MM.1S (cell line): ENCODE measurements around the gene TOX3.

ENCODE experiments used
- DNase-seq: peaks from one replicate; pipeline ENCODE4 v3.0.0-alpha.2; 2015
- H2AFZ ChIP-seq: fragments of 300-600 bp; sonication (generic); 2 replicates; pipeline ENCODE4 v1.6.0; 2016; ENCODE audit warnings: antibody characterized with exemption, low read length
- H3F3A ChIP-seq: fragments of 300-600 bp; sonication (generic); 2 replicates; pipeline ENCODE4 v1.6.1; 2016; ENCODE audit warnings: mild to moderate bottlenecking, antibody characterized with exemption, low read length, moderate library complexity, mixed read lengths; ENCODE audit not compliant: insufficient read depth
- H3K27ac ChIP-seq: fragments of 300-600 bp; sonication (generic); 2 replicates; pipeline ENCODE4 v1.5.1; 2016; ENCODE audit warnings: mild to moderate bottlenecking, low read length
- H3K27me3 ChIP-seq: fragments of 300-600 bp; sonication (generic); replicated peaks from 2 replicates; pipeline ENCODE4 v1.6.0; 2016; ENCODE audit warnings: low read length; ENCODE audit not compliant: insufficient read depth
- H3K36me3 ChIP-seq: fragments of 300-600 bp; sonication (generic); replicated peaks from 2 replicates; pipeline ENCODE4 v1.6.1; 2016; ENCODE audit warnings: mild to moderate bottlenecking, low read length, mixed read lengths; ENCODE audit not compliant: insufficient read depth
- H3K4me1 ChIP-seq: fragments of 300-600 bp; sonication (generic); 2 replicates; pipeline ENCODE4 v1.6.1; 2016; ENCODE audit warnings: low read length, mixed read lengths
- H3K4me2 ChIP-seq: fragments of 300-600 bp; sonication (generic); 2 replicates; pipeline ENCODE4 v1.6.0; 2016; ENCODE audit warnings: low read depth, low read length
- H3K4me3 ChIP-seq: fragments of 300-600 bp; sonication (generic); 2 replicates; pipeline ENCODE4 v1.5.1; 2016; ENCODE audit warnings: low read length, mixed read lengths
- H3K79me2 ChIP-seq: fragments of 300-600 bp; sonication (generic); 2 replicates; pipeline ENCODE4 v1.6.1; 2016; ENCODE audit warnings: mixed run types, low read length, mixed read lengths
- H3K9ac ChIP-seq: fragments of 300-600 bp; sonication (generic); 2 replicates; pipeline ENCODE4 v1.6.1; 2016; ENCODE audit warnings: low read length, mixed read lengths
- H3K9me2 ChIP-seq: fragments of 300-600 bp; sonication (generic); replicated peaks from 2 replicates; pipeline ENCODE4 v1.6.1; 2016; ENCODE audit warnings: mild to moderate bottlenecking, low read length, mixed read lengths; ENCODE audit not compliant: insufficient read depth
- H3K9me3 ChIP-seq: fragments of 300-600 bp; sonication (generic); replicated peaks from 2 replicates; pipeline ENCODE4 v1.6.1; 2016; ENCODE audit warnings: mild to moderate bottlenecking, low read length, mixed read lengths; ENCODE audit not compliant: insufficient read depth
- H4K20me1 ChIP-seq: fragments of 300-600 bp; sonication (generic); 2 replicates; pipeline ENCODE4 v1.6.1; 2016; ENCODE audit warnings: mild to moderate bottlenecking, low read length, moderate library complexity, mixed read lengths; ENCODE audit not compliant: insufficient read depth
- CTCF ChIP-seq: fragments of 300-600 bp; sonication (generic); IDR thresholded peaks from 2 replicates; pipeline ENCODE4 v1.5.1; 2016; ENCODE audit warnings: antibody characterized with exemption, low read length, mixed read lengths
- EZH2 ChIP-seq: fragments of 300-600 bp; sonication (generic); optimal IDR thresholded peaks from 2 replicates; pipeline ENCODE3; 2017; ENCODE audit warnings: low read depth, mild to moderate bottlenecking, antibody characterized with exemption, low read length, mixed read lengths
- EZH2phosphoT487 ChIP-seq: fragments of 300-600 bp; sonication (generic); IDR thresholded peaks from 2 replicates; pipeline ENCODE4 v1.6.1; 2018; ENCODE audit warnings: antibody characterized with exemption, low read length

TOX3 gene

DNA sequence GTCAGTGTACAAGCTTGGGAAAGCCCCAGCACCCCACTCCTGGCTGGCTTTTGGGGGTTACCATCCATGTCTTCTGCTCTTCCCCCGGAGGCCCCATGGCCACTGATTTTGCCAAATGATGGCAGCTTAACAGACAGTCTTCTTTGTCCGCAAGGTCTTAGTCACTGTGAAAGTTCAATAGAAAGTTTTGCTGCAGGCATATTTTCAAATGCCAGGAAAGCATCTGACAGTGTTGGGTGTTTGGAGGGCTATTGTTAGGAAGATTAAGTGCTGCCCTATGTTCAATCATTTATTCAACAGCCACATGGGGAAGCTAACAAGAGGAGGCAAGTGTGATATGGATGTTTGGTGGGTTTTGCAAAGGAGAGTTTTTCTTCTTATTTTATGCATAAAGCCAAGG is 122.4 kb downstream of the TOX3 start:
- no peaks in the 10 kb centered on the region for H3K79me2 ChIP-seq

GRCh38 chr16:52422307-52422706 is 124.6 kb downstream of the TOX3 start:
- Histone ChIP-seq H3F3A (no peaks in the 10 kb centered on the region), H4K20me1 (no peaks in the 10 kb centered on the region), H3K36me3 (no peaks in the 10 kb centered on the region), H3K27me3 (no peaks in the 10 kb centered on the region), H2AFZ (no peak overlapping the region), H3K9me2 (no peaks in the 10 kb centered on the region), H3K4me3 (no peak overlapping the region), H3K4me2 (no peak overlapping the region), H3K4me1 (no peaks in the 10 kb centered on the region), H3K9me3 (no peaks in the 10 kb centered on the region), H3K9ac (no peak overlapping the region), H3K27ac (no peak overlapping the region), H3K79me2 (no peaks in the 10 kb centered on the region)
- DNase-seq, result no peak
- TF ChIP-seq EZH2 (no peak), CTCF (no peak), EZH2phosphoT487 (no peak)

More for the DNA sequence above, 122.4 kb downstream of the TOX3 start:
- H3K36me3 ChIP-seq, result no peaks in the 10 kb centered on the region
- H3K27me3 ChIP-seq, result no peaks in the 10 kb centered on the region
- H3K4me3 ChIP-seq, result no peak overlapping the region
- H3K9me3 ChIP-seq, result no peaks in the 10 kb centered on the region
- H3K27ac ChIP-seq, result no peak overlapping the region
- H3K4me2 ChIP-seq, result no peak overlapping the region
- no peak for DNase-seq
- TF ChIP-seq EZH2 (no peak), EZH2phosphoT487 (no peak), CTCF (no peak)
- no peaks in the 10 kb centered on the region for H3K4me1 ChIP-seq
- no peaks in the 10 kb centered on the region for H3K9me2 ChIP-seq
- no peaks in the 10 kb centered on the region for H4K20me1 ChIP-seq
- H3F3A ChIP-seq, result no peaks in the 10 kb centered on the region
- H2AFZ ChIP-seq, result no peak overlapping the region
- H3K9ac ChIP-seq, result no peak overlapping the region

- H3K4me2 ChIP-seq, result no peak overlapping the region
- no peak overlapping the region for H3K9ac ChIP-seq
- no peaks in the 10 kb centered on the region for H3K36me3 ChIP-seq
- H3K4me1 ChIP-seq, result no peaks in the 10 kb centered on the region
- no peak overlapping the region for H3K27ac ChIP-seq
- H4K20me1 ChIP-seq, result no peaks in the 10 kb centered on the region
- DNase-seq, result no peak
- TF ChIP-seq EZH2phosphoT487 (no peak), EZH2 (no peak), CTCF (no peak)
- no peaks in the 10 kb centered on the region for H3K27me3 ChIP-seq
- H3K9me2 ChIP-seq, result no peaks in the 10 kb centered on the region
- H3K79me2 ChIP-seq, result no peaks in the 10 kb centered on the region
- H3K9me3 ChIP-seq, result no peaks in the 10 kb centered on the region
- no peak overlapping the region for H3K4me3 ChIP-seq
- no peaks in the 10 kb centered on the region for H3F3A ChIP-seq
- no peak overlapping the region for H2AFZ ChIP-seq
Observed at GRCh38 chr16:52418201-52418600, 128.7 kb downstream of the TOX3 start.

DNA sequence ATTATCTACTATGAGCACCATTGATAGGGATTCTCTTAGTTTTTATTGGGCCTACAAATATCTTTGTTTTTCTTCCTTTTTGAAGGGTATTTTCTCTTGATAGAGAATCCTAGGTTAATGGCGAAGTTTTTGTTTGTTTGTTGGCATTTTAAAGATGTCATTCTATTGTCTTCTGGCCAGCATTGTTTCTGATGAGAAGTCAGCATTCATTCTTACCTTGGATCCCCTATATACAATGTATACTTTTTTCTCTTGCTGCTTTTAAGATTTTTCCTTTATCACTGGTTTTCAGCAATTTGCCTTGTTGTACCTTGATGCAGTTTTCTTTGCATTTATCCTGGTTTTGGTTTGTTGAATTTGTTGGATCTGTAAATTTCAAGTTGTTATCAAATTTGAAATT is 130.1 kb downstream of the TOX3 start:
- H2AFZ ChIP-seq, result no peak overlapping the region
- TF ChIP-seq CTCF (no peak), EZH2phosphoT487 (no peak), EZH2 (no peak)
- H3K9ac ChIP-seq, result no peak overlapping the region
- H3K79me2 ChIP-seq, result no peaks in the 10 kb centered on the region
- H3K27me3 ChIP-seq, result no peaks in the 10 kb centered on the region
- no peaks in the 10 kb centered on the region for H3K9me3 ChIP-seq
- no peak overlapping the region for H3K4me3 ChIP-seq
- H3K4me1 ChIP-seq, result no peaks in the 10 kb centered on the region
- H4K20me1 ChIP-seq, result no peaks in the 10 kb centered on the region
- H3K27ac ChIP-seq, result no peak overlapping the region
- no peak for DNase-seq
- H3K4me2 ChIP-seq, result no peak overlapping the region
- no peaks in the 10 kb centered on the region for H3K9me2 ChIP-seq
- H3F3A ChIP-seq, result no peaks in the 10 kb centered on the region
- H3K36me3 ChIP-seq, result no peaks in the 10 kb centered on the region
